ENCODE data around the gene FOXD3. TPM values are rescaled to one million over a fixed set of nuclear protein-coding genes. Genes with fewer than 3 reads are reported as not detected.

FOXD3 gene
- total and polyA plus RNA-seq, 2 experiments from 2014 or later = 13.8 to 49.0 TPM

- TF ChIP-seq ZNF462 (CRISPR knock-in tag; IDR thresholded peaks at IDR 0.05) (no peak), EZH2 (IDR thresholded peaks at IDR 0.05; ENCODE audit: low read depth, unreplicated experiment) (no peak), ZNF331 (CRISPR knock-in tag; IDR thresholded peaks at IDR 0.05; ENCODE audit: low read depth) (no peak), POLR2AphosphoS5 (IDR thresholded peaks at IDR 0.05; ENCODE audit: low read depth) (no peak), ZNF114 (CRISPR knock-in tag; IDR thresholded peaks at IDR 0.05) (no peak), CTCF (conservative IDR thresholded peaks at IDR 0.05; ENCODE audit: low read depth in 2 of 2) (no peak), NANOG (IDR thresholded peaks at IDR 0.05; ENCODE audit: borderline replicate concordance) (no peak)
Measured at GRCh38 chr1:63328122-63328521, 5.8 kb downstream of the FOXD3 start (continued).

GRCh38 chr1:63328781-63329180 is 6.4 kb downstream of the FOXD3 start:
- H3K36me3 Mint-ChIP-seq (ENCODE audit: low read depth) = peaks cover 16% of the 10 kb centered on the region
- no peak overlapping the region for H3K27ac Mint-ChIP-seq
- DNase-seq (ENCODE audit: low spot score) = peak; percentile 34
- Histone ChIP-seq H3K27ac (ENCODE audit: low read depth) (no peak overlapping the region), H2AFZ (0 out of 2 replicates have a peak overlapping the region, but pooled peaks have one; percentile 60), H3K36me3 (ENCODE audit: insufficient read depth) (no peaks in the 10 kb centered on the region), H3K4me3 (peak overlapping the region; percentile 54), H4K20me1 (replicated peaks; ENCODE audit: insufficient read depth) (no peaks in the 10 kb centered on the region), H3K4me1 (ENCODE audit: insufficient read depth) (peaks cover 58% of the 10 kb centered on the region), H3K9me2 (ENCODE audit: insufficient read depth) (no peaks in the 10 kb centered on the region), H3K27me3 (ENCODE audit: insufficient read depth) (peaks cover 93% of the 10 kb centered on the region), H3K79me2 (replicated peaks; ENCODE audit: insufficient read depth) (peaks cover 10% of the 10 kb centered on the region), H3F3A (replicated peaks; ENCODE audit: low read depth) (peaks cover 7% of the 10 kb centered on the region; the same call in 1 of the 2 replicates), H3K4me2 (peak overlapping the region; percentile 82)
- peak overlapping the region; percentile 66; the same call in 1 of the 3 replicates for H3K4me3 Mint-ChIP-seq
- peaks cover 63% of the 10 kb centered on the region for H3K27me3 Mint-ChIP-seq (ENCODE audit: insufficient read depth, low read depth, poor library complexity)
- no peak for ATAC-seq
- H3K4me1 Mint-ChIP-seq = peaks cover 53% of the 10 kb centered on the region
- H3K9me3 Mint-ChIP-seq = peaks cover 4% of the 10 kb centered on the region; the same call in 1 of the 3 replicates
- no peak for TF ChIP-seq ZNF462 (CRISPR knock-in tag; IDR thresholded peaks at IDR 0.05)
